HG03575 (cell line): Measurements from ENCODE around the gene CABCOCO1.
"Not testable (repeated sequence)": the region's sequence is repeated elsewhere in the genome, so short reads cannot be mapped to it uniquely, and the experiment has no call there.

Experiments
- ATAC-seq: cut with Tn5 transposase; IDR thresholded peaks from one replicate; pipeline ENCODE4 v1.9.1; 2021; ENCODE audit not compliant: unreplicated experiment, insufficient number of reproducible peaks, low FRiP score; ENCODE audit errors: extremely low read depth

The CABCOCO1 gene

DNA sequence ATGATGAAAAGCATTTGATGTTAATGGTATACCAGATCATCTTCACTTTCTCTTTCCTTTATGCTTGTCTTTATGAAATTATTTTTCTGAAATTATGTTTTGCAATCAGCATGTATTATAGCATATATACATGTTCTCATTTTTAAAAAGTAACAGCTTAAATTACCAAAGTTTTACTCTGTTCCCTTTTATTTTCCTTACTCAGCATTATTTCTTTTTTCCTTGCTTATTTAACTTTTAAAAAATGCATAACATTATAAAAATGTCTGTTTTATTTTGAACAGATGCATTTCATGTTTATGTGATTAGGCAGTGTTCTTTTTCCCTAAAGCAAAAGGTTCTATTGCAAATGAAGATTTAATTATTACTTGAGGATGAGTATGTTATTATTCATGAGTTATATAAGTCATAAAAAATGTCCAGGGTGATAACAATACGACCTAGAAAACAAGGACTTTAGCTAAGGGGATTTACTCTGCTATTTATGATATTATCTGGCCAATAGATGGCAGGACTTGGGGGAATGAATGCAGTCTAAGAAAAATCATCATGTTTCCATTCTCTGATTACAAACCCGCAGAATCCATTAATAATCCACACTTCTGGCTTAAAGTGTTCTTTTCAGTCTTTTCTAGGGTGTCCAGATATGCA, 38.5 kb downstream of the CABCOCO1 start:
- no peak for ATAC-seq

DNA sequence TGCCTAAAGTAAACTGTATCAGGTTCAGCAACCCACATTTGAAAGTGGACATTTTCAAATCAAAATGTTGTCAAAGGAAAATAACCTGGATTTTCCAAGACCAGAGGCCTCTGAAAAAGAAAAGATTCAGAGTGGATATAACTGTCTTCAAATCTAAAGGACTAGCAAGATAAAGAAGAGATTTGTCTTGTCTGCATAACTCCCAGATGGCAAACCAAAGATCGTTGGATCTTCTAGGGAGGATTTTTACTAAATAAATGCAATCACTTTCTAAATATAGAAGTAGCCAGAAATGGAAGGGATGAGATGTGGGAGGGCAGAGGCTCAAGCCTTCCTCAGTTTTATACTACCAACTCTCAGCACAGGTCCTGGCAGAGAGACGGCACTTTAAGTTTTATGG, 39.0 kb downstream of the CABCOCO1 start:
- ATAC-seq = no peak

DNA sequence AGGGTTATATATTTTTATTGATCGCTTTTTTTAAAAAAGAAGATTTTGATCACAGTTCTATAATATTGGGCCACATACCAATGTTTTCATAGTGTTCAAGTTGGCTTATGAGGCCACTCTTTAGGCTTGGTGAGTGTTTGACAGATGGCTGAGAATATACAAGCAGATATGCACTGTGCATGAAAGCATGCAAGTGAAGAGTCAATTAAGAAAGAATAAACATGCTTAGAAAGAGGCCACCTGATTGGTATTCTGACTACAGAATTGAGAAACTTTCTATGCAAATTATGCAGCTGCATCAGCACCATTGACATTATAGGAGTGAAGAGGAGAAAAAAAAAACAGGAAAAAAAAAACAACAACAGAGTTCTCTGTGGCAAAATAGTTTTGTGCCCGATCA, 39.9 kb downstream of the CABCOCO1 start:
- no peak for ATAC-seq

DNA sequence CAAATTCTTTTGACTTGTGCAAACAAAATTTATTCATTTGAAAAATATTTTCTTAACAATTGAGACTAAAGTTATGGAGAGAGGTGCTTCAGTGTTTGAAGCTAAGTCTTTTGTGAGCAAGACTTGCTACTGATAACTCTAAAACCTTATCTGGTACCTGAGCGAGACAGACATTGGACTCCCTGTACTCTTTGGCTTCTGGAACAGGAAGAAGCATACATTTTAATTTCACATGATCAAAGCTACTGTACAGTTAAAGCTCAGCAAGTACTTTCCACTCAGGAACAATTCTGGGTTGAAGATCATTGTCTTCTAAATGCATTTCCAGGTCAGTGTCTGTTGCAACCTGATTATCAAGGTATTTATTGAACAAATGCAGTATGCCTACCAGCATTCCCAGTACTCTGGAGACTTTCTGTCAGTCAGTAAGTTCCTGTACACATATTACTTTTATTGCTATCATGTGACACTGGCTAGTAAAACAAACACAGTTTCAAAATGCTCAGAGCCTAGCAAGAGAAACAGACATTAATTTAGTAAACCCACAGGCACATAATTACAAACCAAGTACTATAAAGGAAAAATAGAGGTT, 42.4 kb downstream of the CABCOCO1 start:
- ATAC-seq = no peak

DNA sequence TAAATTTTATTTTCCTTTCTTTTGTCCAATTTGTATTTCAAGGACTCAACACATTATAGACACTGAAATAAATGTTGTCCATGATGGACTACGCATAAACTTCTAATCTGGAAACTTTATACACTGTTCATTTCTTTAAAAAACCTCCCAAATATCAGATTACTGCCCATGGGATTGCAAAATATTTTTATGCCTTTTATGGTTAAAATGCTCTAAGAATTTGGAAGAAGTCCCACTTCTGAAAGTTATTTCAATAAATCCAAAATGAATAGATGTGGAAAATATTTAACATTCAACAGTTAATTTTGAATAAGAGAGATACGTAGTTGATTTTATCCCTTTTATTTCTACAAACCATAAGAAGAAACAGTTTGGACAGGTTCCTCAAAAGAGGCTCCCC, 46.1 kb downstream of the CABCOCO1 start:
- no peak for ATAC-seq

DNA sequence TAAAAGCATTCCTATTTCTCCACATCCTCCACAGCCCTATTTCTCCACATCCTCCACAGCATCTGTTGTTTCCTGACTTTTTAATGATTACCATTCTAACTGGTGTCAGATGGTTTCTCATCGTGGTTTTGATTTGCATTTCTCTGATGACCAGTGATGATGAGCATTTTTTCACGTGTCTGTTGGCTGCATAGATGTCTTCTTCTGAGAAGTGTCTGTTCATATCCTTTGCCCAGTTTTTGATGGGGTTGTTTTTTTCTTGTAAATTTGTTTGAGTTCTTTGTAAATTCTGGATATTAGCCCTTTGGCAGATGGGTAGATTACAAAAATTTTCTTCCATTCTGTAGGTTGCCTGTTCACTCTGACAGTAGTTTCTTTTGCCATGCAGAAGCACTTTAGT, 49.4 kb downstream of the CABCOCO1 start:
- not testable (repeated sequence) for ATAC-seq

DNA sequence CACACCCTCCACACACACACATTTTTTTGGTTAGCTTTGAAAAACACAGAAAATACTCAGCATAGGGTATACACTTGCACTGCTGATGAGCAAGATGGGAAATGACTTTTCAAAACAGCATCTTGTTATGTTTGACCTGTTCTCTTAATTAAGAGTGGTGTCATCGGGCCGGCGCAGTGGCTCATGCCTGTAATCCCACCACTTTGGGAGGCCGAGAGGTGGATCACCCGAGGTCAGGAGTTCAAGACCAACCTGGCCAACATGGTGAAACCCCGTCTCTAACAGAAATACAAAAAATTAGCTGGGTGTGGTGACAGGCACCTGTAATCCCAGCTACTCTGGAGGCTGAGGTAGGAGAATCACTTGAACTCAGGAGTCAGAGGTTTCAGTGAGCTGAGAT, 56.7 kb downstream of the CABCOCO1 start:
- not testable (repeated sequence) for ATAC-seq

DNA sequence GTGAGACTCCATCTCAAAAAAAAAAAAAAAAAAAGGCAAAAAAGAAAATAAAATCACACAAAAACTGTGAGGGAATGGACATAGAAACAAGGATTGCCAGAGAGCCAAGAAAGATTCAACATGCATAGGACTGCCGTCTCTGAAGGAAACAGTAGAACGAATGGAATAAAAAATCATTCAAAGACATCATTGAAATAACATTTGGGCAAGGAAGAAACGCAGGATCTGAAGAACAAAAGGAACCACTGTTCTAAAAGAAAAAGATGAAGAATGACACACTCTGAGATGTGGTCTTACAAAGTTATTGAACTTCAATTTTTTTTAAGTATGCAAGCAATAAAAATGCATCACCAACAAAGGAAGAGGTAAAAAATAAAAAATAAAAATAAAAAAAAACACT, 57.2 kb downstream of the CABCOCO1 start:
- ATAC-seq = no peak

DNA sequence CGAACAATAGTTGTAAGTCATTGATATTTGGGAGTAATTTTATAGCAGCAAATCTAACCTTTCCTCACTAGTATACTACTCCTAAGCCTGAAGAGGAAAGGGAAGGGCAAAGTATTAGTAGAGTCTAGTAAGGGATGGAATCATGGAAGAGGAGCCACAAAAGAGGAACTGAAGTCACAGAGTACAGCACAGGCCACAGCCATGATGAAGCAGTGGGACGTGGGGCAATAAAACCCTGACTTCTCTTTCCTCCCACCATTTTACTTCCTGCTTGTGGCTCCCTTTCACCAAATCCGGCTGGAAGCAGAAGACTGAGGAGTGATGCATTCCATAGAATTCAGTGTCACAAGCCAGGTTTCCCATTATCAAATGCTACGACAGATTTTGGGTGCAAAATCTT, 58.7 kb downstream of the CABCOCO1 start:
- no peak for ATAC-seq

DNA sequence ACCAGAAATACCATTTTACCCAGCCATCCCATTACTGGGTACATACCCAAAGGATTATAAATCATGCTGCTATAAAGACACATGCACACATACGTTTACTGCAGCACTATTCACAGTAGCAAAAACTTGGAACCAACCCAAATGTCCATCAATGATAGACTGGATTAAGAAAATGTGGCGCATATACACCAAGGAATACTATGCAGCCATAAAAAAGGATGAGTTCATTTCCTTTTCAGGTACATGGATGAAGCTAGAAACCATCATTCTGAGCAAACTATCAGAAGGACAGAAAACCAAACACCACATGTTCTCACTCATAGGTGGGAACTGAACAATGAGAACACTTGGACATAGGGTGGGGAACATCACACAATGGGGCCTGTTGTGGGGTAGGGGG, 62.5 kb downstream of the CABCOCO1 start:
- not testable (repeated sequence) for ATAC-seq

DNA sequence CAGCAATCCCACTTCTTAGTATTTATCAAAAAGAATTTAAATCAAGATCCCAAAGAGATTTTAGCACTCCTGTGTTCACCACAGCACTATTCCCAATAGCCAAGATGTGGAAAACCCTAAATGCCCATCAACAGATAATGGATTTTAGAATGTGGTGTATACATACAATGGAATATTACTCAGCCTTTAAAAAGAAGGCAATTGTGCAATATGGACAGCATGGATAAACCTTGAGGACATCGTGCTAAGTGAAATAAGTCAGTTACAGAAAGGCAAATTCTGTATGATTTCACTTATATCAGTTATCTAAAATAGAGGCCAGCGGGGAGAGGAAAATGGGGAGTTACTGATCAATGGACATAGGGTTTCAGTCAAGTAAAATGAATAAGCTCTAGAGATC, 66.9 kb downstream of the CABCOCO1 start:
- ATAC-seq = no peak

DNA sequence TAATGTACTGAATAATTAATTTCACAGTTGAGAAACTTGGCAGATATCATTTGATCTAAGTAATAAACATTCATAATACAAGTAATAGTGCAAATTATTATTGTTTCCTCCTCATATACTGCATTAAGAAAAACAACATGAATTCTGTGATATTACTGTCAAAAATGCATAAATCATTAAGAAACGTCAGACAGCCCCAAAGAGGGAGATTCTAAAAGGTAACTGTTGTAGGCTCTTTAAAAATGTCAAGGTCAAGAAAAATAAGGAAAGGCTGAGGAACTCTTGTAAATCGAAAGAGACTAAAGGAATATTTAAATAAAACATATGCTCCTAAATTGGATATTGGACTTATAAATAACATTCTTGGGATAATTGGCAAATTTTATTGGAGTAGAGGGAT, 67.9 kb downstream of the CABCOCO1 start:
- no peak for ATAC-seq

DNA sequence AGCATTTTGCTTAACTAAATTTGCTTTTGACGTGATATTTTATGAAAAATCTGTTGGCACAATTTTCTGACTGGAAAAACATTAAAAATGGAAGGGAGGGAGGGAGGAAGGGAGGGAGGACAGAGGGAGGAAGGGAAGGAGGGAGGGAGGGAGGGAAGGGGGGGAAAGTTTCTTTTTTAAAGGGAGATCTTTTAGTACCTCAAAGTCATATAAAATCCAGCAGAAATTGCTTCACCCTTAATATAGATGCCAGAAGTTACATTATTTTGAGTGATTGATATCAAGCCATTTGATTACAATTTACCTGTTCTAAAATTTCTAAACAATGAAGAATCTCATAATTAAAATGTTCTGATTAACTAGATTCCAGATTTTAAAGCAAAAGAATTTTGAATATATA, 68.9 kb downstream of the CABCOCO1 start:
- ATAC-seq = no peak

DNA sequence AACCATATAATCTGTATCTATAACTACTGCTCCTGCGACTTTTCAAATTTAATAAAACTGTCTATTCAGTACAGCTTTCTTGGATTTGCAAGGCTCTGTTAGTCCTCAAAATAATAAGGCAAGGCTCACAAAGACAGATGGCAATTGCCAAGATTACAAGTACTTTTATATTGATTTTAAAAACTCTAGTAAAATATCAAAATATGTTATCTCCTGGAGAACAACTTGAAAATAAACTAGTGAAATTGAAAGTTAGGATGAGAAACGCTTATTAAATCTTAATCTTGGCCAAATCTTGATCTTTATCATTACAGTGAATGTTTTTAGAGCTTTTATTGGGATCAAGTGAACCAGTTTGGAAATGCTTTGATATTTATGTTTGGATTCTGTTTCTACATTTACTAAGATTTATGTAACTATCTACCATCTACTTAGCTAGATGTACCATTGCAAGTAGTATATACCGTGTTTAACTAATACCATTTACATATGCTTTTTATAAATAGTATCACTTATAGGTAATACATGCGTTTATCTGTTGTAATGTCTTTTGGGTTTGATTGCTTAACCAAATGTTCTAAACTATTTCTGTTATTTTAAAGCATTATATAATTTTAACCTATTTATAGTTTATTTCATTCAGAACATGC, 70.0 kb downstream of the CABCOCO1 start:
- ATAC-seq = no peak

DNA sequence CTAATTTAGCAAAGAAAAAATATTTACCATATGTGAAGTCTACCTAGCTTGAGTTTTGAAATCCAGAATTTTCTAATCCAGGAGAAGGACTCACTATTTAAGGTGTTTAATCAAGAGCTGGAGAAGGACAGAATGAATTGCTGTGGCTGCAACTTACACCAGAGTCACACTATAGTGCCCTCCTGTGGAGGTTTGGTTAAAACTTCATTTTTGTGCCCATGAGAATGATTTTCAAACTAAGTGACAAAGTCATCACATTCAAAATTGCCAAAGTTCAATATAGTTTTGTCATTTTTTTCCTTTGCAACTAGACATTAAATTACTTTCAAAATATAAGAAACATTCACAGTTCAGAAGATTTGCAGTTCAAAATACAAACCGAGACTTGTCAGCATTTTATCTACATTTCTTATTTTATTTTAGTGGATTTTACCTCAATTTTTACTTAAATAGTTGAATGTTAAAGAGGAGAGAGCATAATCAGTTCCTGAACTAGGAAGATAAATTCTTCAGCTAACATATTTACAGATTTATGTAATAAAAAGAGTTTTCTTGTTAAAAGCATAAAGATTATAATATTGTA, 70.7 kb downstream of the CABCOCO1 start:
- no peak for ATAC-seq

DNA sequence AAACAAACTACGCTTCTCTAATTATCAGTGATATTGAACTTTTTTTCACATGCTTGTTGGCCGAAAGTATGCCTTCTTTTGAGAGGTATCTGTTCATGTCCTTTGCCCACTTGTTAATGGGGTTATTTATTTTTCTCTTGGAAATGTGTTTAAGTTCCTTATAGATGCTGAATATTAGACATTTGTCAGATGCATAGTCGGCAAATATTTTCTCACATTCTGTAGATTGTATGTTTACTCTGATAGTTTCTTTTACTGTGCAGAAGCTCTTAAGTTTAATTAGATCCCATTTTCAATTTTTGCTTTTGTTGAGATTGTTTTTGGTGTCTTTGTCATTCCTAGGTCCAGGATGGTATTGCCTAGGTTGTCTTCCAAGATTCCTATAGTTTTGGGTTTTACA, 73.2 kb downstream of the CABCOCO1 start:
- ATAC-seq = no peak

DNA sequence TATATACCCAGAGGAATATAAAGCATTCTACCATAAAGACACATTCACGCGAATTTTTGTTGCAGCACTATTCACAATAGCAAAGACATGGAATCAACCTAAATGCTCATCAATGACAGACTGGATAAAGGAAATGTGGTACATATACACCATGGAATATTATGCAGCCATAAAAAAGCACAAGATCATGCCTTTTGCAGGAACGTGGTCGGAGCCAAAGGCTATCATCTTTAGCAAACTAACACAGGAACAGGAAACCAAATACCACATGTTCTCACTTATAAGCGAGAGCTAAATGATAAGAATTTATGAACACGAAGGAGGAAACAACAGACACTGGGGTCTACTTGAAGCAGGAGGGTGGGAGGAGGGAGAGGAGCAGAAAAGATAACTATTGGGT, 74.7 kb downstream of the CABCOCO1 start:
- not testable (repeated sequence) for ATAC-seq

DNA sequence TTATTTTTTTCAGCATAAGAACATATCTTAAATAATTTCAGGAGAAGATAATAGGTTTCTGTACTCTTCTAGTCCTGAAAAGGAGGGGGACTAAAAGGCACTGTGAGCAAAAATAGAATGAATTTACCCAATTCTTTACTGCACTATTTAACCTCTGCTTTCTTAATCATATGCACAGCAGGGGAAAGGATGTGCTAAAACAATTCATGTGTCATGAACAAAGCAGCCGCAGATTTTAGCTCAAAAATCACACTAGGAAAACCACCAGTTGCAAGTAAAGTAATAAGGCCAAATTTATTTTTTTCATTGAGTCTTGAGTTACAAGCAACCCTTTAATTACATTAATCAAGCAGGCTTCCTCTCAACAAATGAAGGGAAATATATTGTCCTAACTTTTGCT, 80.1 kb downstream of the CABCOCO1 start:
- no peak for ATAC-seq

DNA sequence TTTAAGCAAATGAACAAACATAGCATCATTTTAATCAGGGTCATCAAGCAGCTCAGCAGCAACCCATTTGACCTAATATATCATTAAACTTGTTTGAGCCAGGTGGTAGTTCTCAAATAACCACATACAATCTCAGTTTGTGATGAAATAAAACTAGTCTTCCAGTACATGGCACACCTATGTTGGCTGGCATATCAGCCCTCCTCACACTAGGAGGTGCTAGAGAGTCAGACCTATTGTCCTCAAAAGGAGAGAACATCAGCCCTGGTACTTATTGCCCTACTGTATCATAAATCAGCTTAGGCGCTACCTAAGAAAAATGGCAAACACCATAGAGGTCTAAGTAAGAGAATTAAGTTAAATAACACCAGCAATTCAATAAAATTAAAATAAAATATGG, 81.7 kb downstream of the CABCOCO1 start:
- no peak for ATAC-seq

DNA sequence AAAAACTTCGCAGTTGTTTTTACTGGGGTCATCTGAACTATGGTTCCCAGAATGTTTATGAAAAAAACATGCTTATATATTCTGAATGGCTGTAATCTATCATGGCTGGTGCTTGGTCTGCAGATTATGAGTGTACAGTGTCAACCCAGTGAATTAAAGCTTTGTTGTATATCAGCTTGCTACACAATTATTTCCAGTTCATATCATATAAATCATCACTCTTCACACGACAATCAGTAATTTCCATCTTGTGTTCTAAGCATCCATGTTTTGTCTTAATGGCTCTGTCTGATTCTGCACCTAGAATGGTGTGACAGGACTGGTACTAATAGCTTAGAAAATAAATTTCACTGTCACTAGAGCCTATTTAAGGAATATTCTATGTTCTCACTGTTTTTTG, 83.6 kb downstream of the CABCOCO1 start:
- ATAC-seq = no peak
